ENCODE measurements around the gene DGKI.

GRCh38 chr7:137671920-137672319 lies 174.9 kb downstream of the DGKI start:
- TF ChIP-seq, protein P1, sequence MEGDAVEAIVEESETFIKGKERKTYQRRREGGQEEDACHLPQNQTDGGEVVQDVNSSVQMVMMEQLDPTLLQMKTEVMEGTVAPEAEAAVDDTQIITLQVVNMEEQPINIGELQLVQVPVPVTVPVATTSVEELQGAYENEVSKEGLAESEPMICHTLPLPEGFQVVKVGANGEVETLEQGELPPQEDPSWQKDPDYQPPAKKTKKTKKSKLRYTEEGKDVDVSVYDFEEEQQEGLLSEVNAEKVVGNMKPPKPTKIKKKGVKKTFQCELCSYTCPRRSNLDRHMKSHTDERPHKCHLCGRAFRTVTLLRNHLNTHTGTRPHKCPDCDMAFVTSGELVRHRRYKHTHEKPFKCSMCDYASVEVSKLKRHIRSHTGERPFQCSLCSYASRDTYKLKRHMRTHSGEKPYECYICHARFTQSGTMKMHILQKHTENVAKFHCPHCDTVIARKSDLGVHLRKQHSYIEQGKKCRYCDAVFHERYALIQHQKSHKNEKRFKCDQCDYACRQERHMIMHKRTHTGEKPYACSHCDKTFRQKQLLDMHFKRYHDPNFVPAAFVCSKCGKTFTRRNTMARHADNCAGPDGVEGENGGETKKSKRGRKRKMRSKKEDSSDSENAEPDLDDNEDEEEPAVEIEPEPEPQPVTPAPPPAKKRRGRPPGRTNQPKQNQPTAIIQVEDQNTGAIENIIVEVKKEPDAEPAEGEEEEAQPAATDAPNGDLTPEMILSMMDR (IDR thresholded peaks at IDR 0.05): no peak
- TF ChIP-seq POLR2AphosphoS5 (IDR thresholded peaks at IDR 0.05; ENCODE audit: low read depth, low read length) (no peak), SIN3A (IDR thresholded peaks at IDR 0.05; ENCODE audit: borderline replicate concordance, insufficient read depth, low read depth, low read length) (no peak), TCF7L2 (IDR thresholded peaks at IDR 0.05; ENCODE audit: low read depth, low read length) (no peak), REST (IDR thresholded peaks at IDR 0.05; ENCODE audit: insufficient read depth in 1 of 2, low read depth in 2 of 2, low read length in 1 of 2) (no peak)
